Measurements from ENCODE around the gene SND1.

DNA sequence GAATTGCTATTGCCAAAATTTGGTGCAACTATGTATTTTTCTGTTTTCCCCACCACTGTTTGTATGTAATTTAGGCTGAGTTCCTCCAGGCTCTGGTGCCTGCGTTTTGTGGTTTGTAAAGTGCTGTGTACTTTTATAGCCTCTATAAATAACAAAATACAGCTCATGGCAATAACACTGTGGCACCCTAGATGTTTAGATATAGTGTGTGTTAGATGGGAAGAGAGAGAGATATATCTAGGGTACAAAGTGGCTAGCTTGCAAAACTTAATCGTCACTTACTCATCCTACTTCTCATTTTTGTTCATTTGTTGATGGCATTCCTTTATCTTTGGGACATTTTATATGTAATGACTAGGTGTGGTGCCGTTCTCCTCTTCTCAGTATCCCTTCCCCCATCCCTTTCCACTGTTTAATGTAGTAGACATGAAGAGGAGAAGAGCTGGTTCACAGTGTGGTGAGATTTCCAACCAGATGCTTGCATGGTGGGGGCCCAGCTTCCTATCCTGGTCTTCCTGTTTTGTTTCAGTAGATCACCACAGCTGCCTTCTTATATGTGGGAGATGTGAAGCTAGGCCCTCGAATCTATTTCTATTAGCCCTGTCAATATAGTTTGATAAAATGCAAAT lies 115.0 kb downstream of the SND1 start:
- no peak for TF ChIP-seq JUND (IDR thresholded peaks at IDR 0.05)
- TF ChIP-seq, protein P1, sequence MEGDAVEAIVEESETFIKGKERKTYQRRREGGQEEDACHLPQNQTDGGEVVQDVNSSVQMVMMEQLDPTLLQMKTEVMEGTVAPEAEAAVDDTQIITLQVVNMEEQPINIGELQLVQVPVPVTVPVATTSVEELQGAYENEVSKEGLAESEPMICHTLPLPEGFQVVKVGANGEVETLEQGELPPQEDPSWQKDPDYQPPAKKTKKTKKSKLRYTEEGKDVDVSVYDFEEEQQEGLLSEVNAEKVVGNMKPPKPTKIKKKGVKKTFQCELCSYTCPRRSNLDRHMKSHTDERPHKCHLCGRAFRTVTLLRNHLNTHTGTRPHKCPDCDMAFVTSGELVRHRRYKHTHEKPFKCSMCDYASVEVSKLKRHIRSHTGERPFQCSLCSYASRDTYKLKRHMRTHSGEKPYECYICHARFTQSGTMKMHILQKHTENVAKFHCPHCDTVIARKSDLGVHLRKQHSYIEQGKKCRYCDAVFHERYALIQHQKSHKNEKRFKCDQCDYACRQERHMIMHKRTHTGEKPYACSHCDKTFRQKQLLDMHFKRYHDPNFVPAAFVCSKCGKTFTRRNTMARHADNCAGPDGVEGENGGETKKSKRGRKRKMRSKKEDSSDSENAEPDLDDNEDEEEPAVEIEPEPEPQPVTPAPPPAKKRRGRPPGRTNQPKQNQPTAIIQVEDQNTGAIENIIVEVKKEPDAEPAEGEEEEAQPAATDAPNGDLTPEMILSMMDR (IDR thresholded peaks at IDR 0.05; ENCODE audit: low read depth, low read length, missing input control), result no peak
- no peak for TF ChIP-seq EGR1 (IDR thresholded peaks at IDR 0.05; ENCODE audit: low read depth in 2 of 2)
- TF ChIP-seq YY1 (IDR thresholded peaks at IDR 0.05), result no peak
- TF ChIP-seq RXRA (IDR thresholded peaks at IDR 0.05), result no peak
- no peak for TF ChIP-seq TAF1 (conservative IDR thresholded peaks at IDR 0.05)
- TF ChIP-seq GABPA (IDR thresholded peaks at IDR 0.05 in 1 of 2, conservative IDR thresholded peaks at IDR 0.05 in 1 of 2), result no peak

All from liver (tissue), 3 donors.